Measurements from ENCODE around the gene EHMT1. TPM values are rescaled to one million over a fixed set of nuclear protein-coding genes. Genes with fewer than 3 reads are reported as not detected.

The EHMT1 gene
- total and polyA plus RNA-seq, 2 donors: 44.7 to 48.6 TPM

GRCh38 chr9:137758067-137758466 is 139.3 kb downstream of the EHMT1 start:
- H3K4me3 ChIP-seq (ENCODE audit: low read depth, low read length): no peak overlapping the region
- WGBS: 94% methylated on average over 16 of the region's 16 CpGs
- no peak overlapping the region for H3K27ac ChIP-seq (ENCODE audit: low read depth)
- peaks cover 3% of the 10 kb centered on the region for H3K36me3 ChIP-seq (ENCODE audit: insufficient read depth)
- H3K4me1 ChIP-seq (ENCODE audit: insufficient read depth): no peaks in the 10 kb centered on the region
- no peak for DNase-seq (ENCODE audit: extremely low spot score)

- peaks cover 6% of the 10 kb centered on the region for H3K36me3 ChIP-seq (ENCODE audit: insufficient read depth)
- H3K4me1 ChIP-seq (ENCODE audit: insufficient read depth): no peaks in the 10 kb centered on the region
- 97% methylated on average over 11 of the region's 11 CpGs for WGBS
- no peak for DNase-seq (ENCODE audit: extremely low spot score)
- H3K27ac ChIP-seq (ENCODE audit: low read depth): no peak overlapping the region
- no peak overlapping the region for H3K4me3 ChIP-seq (ENCODE audit: low read depth, low read length)
Measured at GRCh38 chr9:137759117-137759516, 140.3 kb downstream of the EHMT1 start.

- no peaks in the 10 kb centered on the region for H3K4me1 ChIP-seq (ENCODE audit: insufficient read depth)
- 89% methylated on average over 24 of the region's 24 CpGs for WGBS
- no peak for DNase-seq (ENCODE audit: extremely low spot score)
- H3K36me3 ChIP-seq (ENCODE audit: insufficient read depth): peaks cover 6% of the 10 kb centered on the region
- H3K27ac ChIP-seq (ENCODE audit: low read depth): no peak overlapping the region
- H3K4me3 ChIP-seq (ENCODE audit: low read depth, low read length): no peak overlapping the region
Measured at GRCh38 chr9:137759649-137760321, 141.0 kb downstream of the EHMT1 start.

DNA sequence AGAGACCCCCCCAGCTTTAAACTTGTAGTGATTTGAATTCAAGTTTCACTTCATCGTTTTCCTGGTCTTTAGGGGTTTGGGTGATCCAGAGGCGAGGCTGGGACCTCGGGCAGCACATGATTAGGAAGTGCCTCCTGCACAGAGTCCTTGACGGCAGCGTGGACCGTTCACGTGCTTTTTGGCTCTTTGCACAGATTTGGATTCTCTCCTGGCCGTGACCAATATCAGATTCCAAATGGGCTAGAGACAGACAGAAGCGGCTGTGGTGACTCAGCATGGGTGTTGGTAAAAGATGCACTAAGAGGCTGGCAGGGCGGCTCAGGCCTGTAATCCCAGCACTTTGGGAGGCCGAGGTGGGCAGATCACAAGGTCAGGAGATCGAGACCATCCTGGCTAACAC is 141.6 kb downstream of the EHMT1 start:
- no peak overlapping the region for H3K4me3 ChIP-seq (ENCODE audit: low read depth, low read length)
- H3K36me3 ChIP-seq (ENCODE audit: insufficient read depth): peaks cover 4% of the 10 kb centered on the region
- no peak overlapping the region for H3K27ac ChIP-seq (ENCODE audit: low read depth)
- DNase-seq (ENCODE audit: extremely low spot score): no peak
- whole genome bisulfite sequencing: 95% methylated on average over 12 of the region's 12 CpGs
- H3K4me1 ChIP-seq (ENCODE audit: insufficient read depth): no peaks in the 10 kb centered on the region

DNA sequence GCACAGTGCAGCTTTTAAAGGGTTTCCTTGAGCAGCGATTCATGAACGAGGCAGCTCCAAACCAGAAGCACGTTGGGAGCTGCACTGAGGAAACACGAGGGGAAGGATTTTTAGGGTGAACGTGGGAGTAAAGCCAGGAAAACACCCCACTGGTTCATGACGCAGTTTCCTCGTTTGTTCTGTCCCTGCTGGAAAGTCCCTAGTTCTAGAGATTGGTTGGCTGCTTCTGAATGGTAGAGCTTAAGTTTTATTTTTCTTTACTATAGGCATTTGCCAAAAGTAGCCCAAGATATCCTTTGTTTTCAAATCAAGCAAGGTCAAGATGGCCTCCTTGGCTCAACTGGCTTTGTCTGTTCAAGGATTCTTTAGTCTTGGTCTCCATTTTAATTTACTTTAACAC is 142.2 kb downstream of the EHMT1 start:
- DNase-seq (ENCODE audit: extremely low spot score): no peak
- Histone ChIP-seq H3K27ac (ENCODE audit: low read depth) (no peak overlapping the region), H3K4me3 (ENCODE audit: low read depth, low read length) (no peak overlapping the region), H3K36me3 (ENCODE audit: insufficient read depth) (peaks cover 4% of the 10 kb centered on the region), H3K4me1 (ENCODE audit: insufficient read depth) (no peaks in the 10 kb centered on the region)
- WGBS: 76% methylated on average over 7 of the region's 7 CpGs

GRCh38 chr9:137761793-137762192 is 143.0 kb downstream of the EHMT1 start:
- H3K36me3 ChIP-seq (ENCODE audit: insufficient read depth): peaks cover 4% of the 10 kb centered on the region
- no peaks in the 10 kb centered on the region for H3K4me1 ChIP-seq (ENCODE audit: insufficient read depth)
- no peak overlapping the region for H3K27ac ChIP-seq (ENCODE audit: low read depth)
- DNase-seq (ENCODE audit: extremely low spot score): no peak
- no peak overlapping the region for H3K4me3 ChIP-seq (ENCODE audit: low read depth, low read length)
- WGBS: 96% methylated on average over 9 of the region's 9 CpGs

- no peak for DNase-seq (ENCODE audit: extremely low spot score)
- WGBS: 85% methylated on average over 21 of the region's 21 CpGs
- Histone ChIP-seq H3K27ac (ENCODE audit: low read depth) (no peak overlapping the region), H3K4me3 (ENCODE audit: low read depth, low read length) (no peak overlapping the region), H3K4me1 (ENCODE audit: insufficient read depth) (no peaks in the 10 kb centered on the region), H3K36me3 (ENCODE audit: insufficient read depth) (peaks cover 4% of the 10 kb centered on the region)
Measured at GRCh38 chr9:137762414-137763061, 143.7 kb downstream of the EHMT1 start.

GRCh38 chr9:137763271-137763955 is 144.6 kb downstream of the EHMT1 start:
- no peak for DNase-seq (ENCODE audit: extremely low spot score)
- Histone ChIP-seq H3K4me1 (ENCODE audit: insufficient read depth) (no peaks in the 10 kb centered on the region), H3K36me3 (ENCODE audit: insufficient read depth) (peaks cover 4% of the 10 kb centered on the region), H3K4me3 (ENCODE audit: low read depth, low read length) (no peak overlapping the region), H3K27ac (ENCODE audit: low read depth) (no peak overlapping the region)
- WGBS: 89% methylated on average over 29 of the region's 29 CpGs

DNA sequence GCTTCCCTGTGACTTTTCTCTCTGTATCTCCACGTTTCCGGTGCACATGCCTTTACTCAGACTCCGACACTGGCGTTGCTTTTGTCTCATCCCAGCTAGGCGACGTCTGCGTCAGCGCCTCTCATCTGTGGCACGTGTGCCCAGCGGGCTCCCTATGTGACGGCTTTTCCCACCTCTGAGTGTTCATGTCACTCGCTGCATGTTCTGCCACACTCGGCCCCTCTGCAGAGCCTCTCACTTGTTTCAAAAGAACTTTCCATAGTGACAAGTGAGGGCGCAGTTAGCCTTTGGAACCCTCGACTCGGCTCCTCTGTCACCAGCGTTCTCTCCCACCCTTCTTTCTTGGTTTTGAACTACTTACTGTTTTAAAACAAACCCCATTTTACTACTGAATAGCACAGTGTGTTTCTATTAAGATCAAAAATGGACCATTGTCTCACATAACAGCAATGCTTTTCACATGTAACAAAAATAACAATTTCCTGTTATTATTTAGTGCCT is 145.4 kb downstream of the EHMT1 start:
- peaks cover 4% of the 10 kb centered on the region for H3K36me3 ChIP-seq (ENCODE audit: insufficient read depth)
- no peak overlapping the region for H3K4me3 ChIP-seq (ENCODE audit: low read depth, low read length)
- DNase-seq (ENCODE audit: extremely low spot score): no peak
- H3K27ac ChIP-seq (ENCODE audit: low read depth): no peak overlapping the region
- 89% methylated on average over 17 of the region's 17 CpGs for WGBS
- H3K4me1 ChIP-seq (ENCODE audit: insufficient read depth): no peaks in the 10 kb centered on the region

DNA sequence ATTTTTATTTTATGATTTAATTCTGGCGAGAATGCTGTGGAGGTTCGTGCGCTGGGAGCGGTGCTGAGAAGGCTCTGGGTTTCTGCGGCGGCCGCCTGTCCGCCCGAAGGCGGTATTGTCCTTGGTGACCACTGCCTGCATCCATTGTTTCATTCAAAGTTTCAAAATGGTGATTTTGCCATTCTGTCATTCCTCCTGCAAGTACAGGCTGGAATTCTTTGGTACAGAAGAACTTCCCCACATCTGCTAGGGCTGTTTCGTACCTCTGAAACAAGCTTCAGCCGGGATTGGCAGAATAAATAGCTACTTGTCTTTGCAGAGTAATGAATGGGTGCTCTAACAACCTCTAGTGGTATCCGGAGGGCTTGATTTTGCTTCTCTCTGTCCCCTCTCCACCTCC is 146.2 kb downstream of the EHMT1 start:
- no peak overlapping the region for H3K27ac ChIP-seq (ENCODE audit: low read depth)
- no peak for DNase-seq (ENCODE audit: extremely low spot score)
- H3K36me3 ChIP-seq (ENCODE audit: insufficient read depth): peaks cover 4% of the 10 kb centered on the region
- 91% methylated on average over 13 of the region's 13 CpGs for WGBS
- H3K4me1 ChIP-seq (ENCODE audit: insufficient read depth): no peaks in the 10 kb centered on the region
- H3K4me3 ChIP-seq (ENCODE audit: low read depth, low read length): no peak overlapping the region

DNA sequence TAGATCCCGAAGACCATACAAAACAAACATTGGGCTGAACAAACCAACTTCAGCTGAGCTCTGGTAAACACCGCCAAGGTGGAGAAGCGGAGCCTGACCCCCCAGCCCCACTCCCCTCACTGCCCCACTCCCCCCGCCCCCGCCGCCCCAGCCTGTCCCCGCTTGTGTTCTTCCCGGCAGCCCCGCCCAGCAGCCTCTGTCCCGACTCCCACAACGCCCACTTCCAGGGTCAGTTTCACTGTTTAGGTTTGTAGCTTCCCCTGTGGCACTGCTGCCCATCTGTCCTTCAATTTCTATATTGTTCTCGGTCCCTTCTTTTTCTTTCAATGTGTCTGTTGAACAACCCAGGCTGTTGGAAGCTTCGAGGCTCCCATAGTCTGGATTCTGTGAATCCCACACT is 146.7 kb downstream of the EHMT1 start:
- Histone ChIP-seq H3K4me3 (ENCODE audit: low read depth, low read length) (no peak overlapping the region), H3K27ac (ENCODE audit: low read depth) (no peak overlapping the region), H3K4me1 (ENCODE audit: insufficient read depth) (no peaks in the 10 kb centered on the region), H3K36me3 (ENCODE audit: insufficient read depth) (peaks cover 4% of the 10 kb centered on the region)
- 87% methylated on average over 13 of the region's 13 CpGs for WGBS
- DNase-seq (ENCODE audit: extremely low spot score): no peak

- H3K36me3 ChIP-seq (ENCODE audit: insufficient read depth): no peaks in the 10 kb centered on the region
- DNase-seq (ENCODE audit: extremely low spot score): no peak
- no peaks in the 10 kb centered on the region for H3K4me1 ChIP-seq (ENCODE audit: insufficient read depth)
- no peak overlapping the region for H3K27ac ChIP-seq (ENCODE audit: low read depth)
- H3K4me3 ChIP-seq (ENCODE audit: low read depth, low read length): no peak overlapping the region
- 84% methylated on average over 14 of the region's 14 CpGs for WGBS
Measured at GRCh38 chr9:137771580-137771979, 152.8 kb downstream of the EHMT1 start.

GRCh38 chr9:137772281-137772873 is 153.6 kb downstream of the EHMT1 start:
- DNase-seq (ENCODE audit: extremely low spot score): no peak
- H3K4me3 ChIP-seq (ENCODE audit: low read depth, low read length): no peak overlapping the region
- H3K27ac ChIP-seq (ENCODE audit: low read depth): no peak overlapping the region
- WGBS: 86% methylated on average over 12 of the region's 12 CpGs
- H3K36me3 ChIP-seq (ENCODE audit: insufficient read depth): no peaks in the 10 kb centered on the region
- H3K4me1 ChIP-seq (ENCODE audit: insufficient read depth): no peaks in the 10 kb centered on the region
